ENCODE data around the gene SUGP1. TPM values are rescaled to one million over a fixed set of nuclear protein-coding genes. Genes with fewer than 3 reads are reported as not detected.

Gene SUGP1
- total RNA-seq: 36.1 TPM

GRCh38 chr19:19320361-19321140 is at the start of gene SUGP1, which contains the start of gene MAU2:
TSS of gene SUGP1 (minus strand) at chr19:19320509. CDS start at chr19:19320496, 13 bp downstream.
TSS of gene MAU2 (plus strand) at chr19:19320829. CDS start at chr19:19320860, 31 bp downstream.

Other genes with a start within 250 kb of the SUGP1 start
- 13.0 TPM for gene TMEM161A, start 182.0 kb downstream of the SUGP1 start, total RNA-seq
- 0.33 TPM for gene MEF2B, start 150.2 kb downstream of the SUGP1 start, total RNA-seq
- gene BORCS8, start 128.4 kb downstream of the SUGP1 start, total RNA-seq: 11.3 TPM
- 31.6 TPM for gene RFXANK, start 128.3 kb downstream of the SUGP1 start, total RNA-seq
- gene NR2C2AP, start 117.1 kb downstream of the SUGP1 start, total RNA-seq: 7.6 TPM
- gene NCAN, start 108.6 kb downstream of the SUGP1 start, total RNA-seq: 18.9 TPM
- gene TM6SF2, start 47.2 kb downstream of the SUGP1 start, total RNA-seq: 0.99 TPM
- gene MAU2, start 320 bp upstream of the SUGP1 start, total RNA-seq: 88.7 TPM
- gene GATAD2A, start 85.2 kb upstream of the SUGP1 start, total RNA-seq: 43.4 TPM
- gene TSSK6, start 195.0 kb upstream of the SUGP1 start, total RNA-seq: 2.4 TPM
- 44.9 TPM for gene NDUFA13, start 195.7 kb upstream of the SUGP1 start, total RNA-seq
- gene YJEFN3, start 208.4 kb upstream of the SUGP1 start, total RNA-seq: 3.2 TPM
- 3.7 TPM for gene CILP2, start 217.8 kb upstream of the SUGP1 start, total RNA-seq

Measured in camera-type eye (tissue), 1 donor.